LNCAP (cell line): ENCODE data around the gene TRIM56.

Source experiments
- CTCF ChIP-seq: fragments of 450-650 bp; IDR thresholded peaks from 2 replicates; pipeline ENCODE4 v1.5.1; 2017; ENCODE audit warnings: mild to moderate bottlenecking

The TRIM56 gene

GRCh38 chr7:101124376-101125056 lies 39.2 kb downstream of the TRIM56 start:
- no peak for TF ChIP-seq CTCF

GRCh38 chr7:101125989-101126650 lies 40.8 kb downstream of the TRIM56 start:
- TF ChIP-seq CTCF, result no peak

GRCh38 chr7:101126651-101127459 lies 41.6 kb downstream of the TRIM56 start, which contains the start of gene SERPINE1:
TSS of gene SERPINE1 (plus strand) at chr7:101127104. CDS start at chr7:101128394, 1,290 bp downstream.
- TF ChIP-seq CTCF, result no peak

- TF ChIP-seq CTCF, result no peak
These were observed 42.3 kb downstream of the TRIM56 start for GRCh38 chr7:101127460-101128039.

GRCh38 chr7:101128040-101128834 lies 43.0 kb downstream of the TRIM56 start:
- TF ChIP-seq CTCF, result no peak

- TF ChIP-seq CTCF, result no peak
These were observed 44.4 kb downstream of the TRIM56 start for GRCh38 chr7:101129603-101130117.
